PC-9 (cell line): ENCODE results near the gene SERPINI1. TPM values are rescaled to one million over a fixed set of nuclear protein-coding genes. Genes with fewer than 3 reads are reported as not detected.

ENCODE experiments used
- BruUV-seq: library from RNA; stranded (reverse); fragments of 400-500 nt; replicated peaks from 2 replicates; lab custom pipeline; 2021; lab: Mats Ljungman, UMichigan
- CTCF ChIA-PET: fragments of 300-600 bp; sonication (Branson Sonifier 250); formaldehyde crosslinking; loops from one replicate; lab custom pipeline; 2022; ENCODE audit warnings: antibody characterized with exemption; lab: Charles Lee
- POLR2A ChIA-PET: fragments of 300-600 bp; sonication (Branson Sonifier 250); formaldehyde crosslinking; loops from one replicate; lab custom pipeline; 2022; ENCODE audit warnings: antibody characterized with exemption; ENCODE audit not compliant: unreplicated experiment; lab: Charles Lee
- DNase-seq, 2 experiments: peaks; one replicate each; pipeline versions ENCODE4 v3.0.0 to v3.0.0-alpha.2; 2015 to 2022; ENCODE audit warnings: mixed read lengths in 1 of 2
- H2AFZ ChIP-seq: fragments of 200-600 bp; sonication (generic); 2 replicates; pipeline ENCODE4 v1.8.1; 2017; ENCODE audit warnings: antibody characterized with exemption
- H3F3A ChIP-seq: fragments of 200-600 bp; sonication (generic); 2 replicates; pipeline ENCODE4 v1.8.1; 2017; ENCODE audit warnings: antibody characterized with exemption, mild to moderate bottlenecking, low read depth; ENCODE audit not compliant: insufficient read depth
- H3K27ac ChIP-seq: fragments of 200-600 bp; sonication (generic); 2 replicates; pipeline ENCODE4 v1.6.1; 2016; ENCODE audit warnings: mixed run types
- H3K27me3 ChIP-seq: fragments of 200-600 bp; sonication (generic); 2 replicates; pipeline ENCODE4 v1.6.1; 2016; ENCODE audit warnings: low read depth, mixed run types; ENCODE audit not compliant: insufficient read depth
- H3K36me3 ChIP-seq: fragments of 200-600 bp; sonication (generic); 2 replicates; pipeline ENCODE4 v1.6.1; 2016; ENCODE audit warnings: low read depth, mixed run types
- H3K4me1 ChIP-seq: fragments of 200-600 bp; sonication (generic); replicated peaks from 2 replicates; pipeline ENCODE4 v1.6.1; 2016; ENCODE audit warnings: mixed run types; ENCODE audit not compliant: insufficient read depth
- H3K4me2 ChIP-seq: fragments of 200-600 bp; sonication (generic); 2 replicates; pipeline ENCODE4 v1.6.1; 2017; ENCODE audit warnings: mixed run types
- H3K4me3 ChIP-seq: fragments of 200-600 bp; sonication (generic); 2 replicates; pipeline ENCODE4 v1.6.1; 2016; ENCODE audit warnings: mixed run types
- H3K79me2 ChIP-seq: fragments of 200-600 bp; sonication (generic); 2 replicates; pipeline ENCODE4 v1.6.1; 2017; ENCODE audit warnings: low read depth, mixed run types
- H3K9me2 ChIP-seq: fragments of 200-600 bp; sonication (generic); 2 replicates; pipeline ENCODE4 v1.8.1; 2017; ENCODE audit warnings: mild to moderate bottlenecking; ENCODE audit not compliant: insufficient read depth
- H3K9me3 ChIP-seq: fragments of 200-600 bp; sonication (generic); 2 replicates; pipeline ENCODE4 v1.8.1; 2016; ENCODE audit warnings: low read depth; ENCODE audit not compliant: insufficient read depth
- H4K20me1 ChIP-seq: fragments of 200-600 bp; sonication (generic); 2 replicates; pipeline ENCODE4 v1.8.1; 2017; ENCODE audit not compliant: insufficient read depth
- EZH2 ChIP-seq: fragments of 200-600 bp; sonication (generic); IDR thresholded peaks from 2 replicates; pipeline ENCODE4 v1.8.0; 2017; ENCODE audit warnings: antibody characterized with exemption, low read depth
- intact Hi-C: fragments of 100-400 bp; cut with micrococcal nuclease; formaldehyde crosslinking; loops from one replicate; pipeline ENCODE4 v1.10.0; 2022; ENCODE audit not compliant: unreplicated experiment
- total RNA-seq: library from RNA; stranded (reverse); gene quantifications from 2 replicates; pipeline ENCODE4 v1.2.3, GENCODE V29; 2021
- TF ChIP-seq, protein P1 (sequence below): fragments of 200-600 bp; sonication (generic); conservative IDR thresholded peaks from 2 replicates; pipeline ENCODE4 v1.6.1; 2017; ENCODE audit warnings: mixed run types, antibody characterized with exemption, mild to moderate bottlenecking, moderate library complexity

The SERPINI1 gene
- total RNA-seq, 1 experiment from 2014 or later, result 2.4 TPM

DNA sequence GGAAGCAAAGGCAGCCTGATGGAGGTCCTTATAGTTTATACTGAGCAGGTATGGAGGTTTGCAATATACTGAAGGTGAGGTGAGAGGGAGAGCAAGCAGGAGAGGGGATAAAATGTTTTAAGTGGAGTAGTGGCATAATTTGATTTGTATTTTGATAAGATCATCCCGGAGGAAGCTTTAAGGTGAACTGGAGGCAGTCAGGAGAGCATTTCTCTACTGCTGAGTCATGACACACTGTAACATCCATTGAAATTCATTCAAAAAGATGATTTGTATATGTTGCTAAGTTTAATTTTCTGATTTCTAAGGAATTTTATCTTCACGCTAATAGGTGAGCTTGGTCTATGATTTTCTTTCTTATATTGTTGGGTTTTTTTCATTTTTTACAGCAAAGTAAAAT lies 81.4 kb downstream of the SERPINI1 start:
- CTCF ChIA-PET, result interaction anchor here (0.6 kb wide), 1 partner anchor 1878 kb away, joined by 7 read pairs; no protein-coding TSS in a partner anchor
- TF ChIP-seq EZH2, result no peak
- TF ChIP-seq, protein P1, sequence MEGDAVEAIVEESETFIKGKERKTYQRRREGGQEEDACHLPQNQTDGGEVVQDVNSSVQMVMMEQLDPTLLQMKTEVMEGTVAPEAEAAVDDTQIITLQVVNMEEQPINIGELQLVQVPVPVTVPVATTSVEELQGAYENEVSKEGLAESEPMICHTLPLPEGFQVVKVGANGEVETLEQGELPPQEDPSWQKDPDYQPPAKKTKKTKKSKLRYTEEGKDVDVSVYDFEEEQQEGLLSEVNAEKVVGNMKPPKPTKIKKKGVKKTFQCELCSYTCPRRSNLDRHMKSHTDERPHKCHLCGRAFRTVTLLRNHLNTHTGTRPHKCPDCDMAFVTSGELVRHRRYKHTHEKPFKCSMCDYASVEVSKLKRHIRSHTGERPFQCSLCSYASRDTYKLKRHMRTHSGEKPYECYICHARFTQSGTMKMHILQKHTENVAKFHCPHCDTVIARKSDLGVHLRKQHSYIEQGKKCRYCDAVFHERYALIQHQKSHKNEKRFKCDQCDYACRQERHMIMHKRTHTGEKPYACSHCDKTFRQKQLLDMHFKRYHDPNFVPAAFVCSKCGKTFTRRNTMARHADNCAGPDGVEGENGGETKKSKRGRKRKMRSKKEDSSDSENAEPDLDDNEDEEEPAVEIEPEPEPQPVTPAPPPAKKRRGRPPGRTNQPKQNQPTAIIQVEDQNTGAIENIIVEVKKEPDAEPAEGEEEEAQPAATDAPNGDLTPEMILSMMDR, result no peak
- H3K4me1 ChIP-seq, result no peaks in the 10 kb centered on the region
- no peak for DNase-seq
- no peaks in the 10 kb centered on the region for H3K79me2 ChIP-seq
- no peak overlapping the region for H3K4me2 ChIP-seq
- POLR2A ChIA-PET, result no interaction called here
- no peak overlapping the region for H2AFZ ChIP-seq
- H4K20me1 ChIP-seq, result no peaks in the 10 kb centered on the region
- H3F3A ChIP-seq, result no peaks in the 10 kb centered on the region
- no peaks in the 10 kb centered on the region for H3K36me3 ChIP-seq
- H3K27ac ChIP-seq, result no peak overlapping the region
- H3K9me2 ChIP-seq, result no peaks in the 10 kb centered on the region
- no peak overlapping the region for H3K4me3 ChIP-seq
- intact Hi-C loops, result no loop called here
- no peaks in the 10 kb centered on the region for H3K27me3 ChIP-seq
- H3K9me3 ChIP-seq, result no peaks in the 10 kb centered on the region
- BruUV-seq, result no TSS peak

DNA sequence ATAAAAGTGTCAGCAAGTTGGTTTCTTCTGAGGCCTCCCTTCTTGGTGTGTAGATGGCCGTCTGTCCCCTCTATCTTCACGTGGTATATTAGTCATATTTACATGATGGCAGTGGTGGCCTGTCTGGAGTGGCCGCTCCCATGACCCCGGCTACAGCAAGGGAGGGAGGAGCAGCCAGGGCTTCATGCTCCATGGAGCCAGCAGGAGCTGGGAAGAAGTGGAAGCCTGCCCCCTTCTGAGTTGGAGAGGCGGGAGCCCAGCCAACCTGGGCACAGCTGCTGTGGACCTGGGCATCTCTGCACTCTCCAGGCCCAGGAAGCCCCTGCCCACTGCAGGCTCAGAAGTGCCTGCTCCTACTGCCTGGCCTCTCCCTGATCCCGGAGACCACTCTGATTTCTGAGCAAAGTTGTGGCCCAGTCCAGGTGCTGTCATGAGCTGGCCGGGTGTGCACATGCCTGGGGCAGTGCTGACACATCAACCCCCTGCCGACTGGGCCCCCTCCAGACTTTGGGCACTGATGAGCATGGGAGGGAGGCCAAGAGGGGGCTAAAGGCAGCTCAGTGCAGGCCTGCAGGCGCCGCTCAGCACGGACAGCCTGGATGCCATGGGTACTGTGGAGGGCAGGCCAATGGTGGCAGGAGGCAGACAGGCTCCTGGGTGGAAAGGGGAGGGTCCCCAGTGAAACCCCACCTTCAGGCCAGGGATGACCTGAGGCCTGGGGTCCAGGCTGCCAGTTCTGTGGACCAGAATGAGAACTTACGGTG lies 84.8 kb downstream of the SERPINI1 start:
- Histone ChIP-seq H2AFZ (no peak overlapping the region), H4K20me1 (no peaks in the 10 kb centered on the region), H3K27me3 (no peaks in the 10 kb centered on the region), H3K4me3 (no peak overlapping the region), H3K36me3 (no peaks in the 10 kb centered on the region), H3K9me3 (no peaks in the 10 kb centered on the region), H3K79me2 (no peaks in the 10 kb centered on the region), H3F3A (no peaks in the 10 kb centered on the region), H3K4me1 (no peaks in the 10 kb centered on the region), H3K9me2 (0 out of 2 replicates have a peak, but pooled peaks cover 2% of the 10 kb centered on the region), H3K4me2 (no peak overlapping the region), H3K27ac (no peak overlapping the region)
- BruUV-seq, result no TSS peak
- TF ChIP-seq, protein P1, result no peak
- no peak for DNase-seq
- intact Hi-C loops, result no loop called here
- CTCF ChIA-PET, result no interaction called here
- POLR2A ChIA-PET, result no interaction called here

DNA sequence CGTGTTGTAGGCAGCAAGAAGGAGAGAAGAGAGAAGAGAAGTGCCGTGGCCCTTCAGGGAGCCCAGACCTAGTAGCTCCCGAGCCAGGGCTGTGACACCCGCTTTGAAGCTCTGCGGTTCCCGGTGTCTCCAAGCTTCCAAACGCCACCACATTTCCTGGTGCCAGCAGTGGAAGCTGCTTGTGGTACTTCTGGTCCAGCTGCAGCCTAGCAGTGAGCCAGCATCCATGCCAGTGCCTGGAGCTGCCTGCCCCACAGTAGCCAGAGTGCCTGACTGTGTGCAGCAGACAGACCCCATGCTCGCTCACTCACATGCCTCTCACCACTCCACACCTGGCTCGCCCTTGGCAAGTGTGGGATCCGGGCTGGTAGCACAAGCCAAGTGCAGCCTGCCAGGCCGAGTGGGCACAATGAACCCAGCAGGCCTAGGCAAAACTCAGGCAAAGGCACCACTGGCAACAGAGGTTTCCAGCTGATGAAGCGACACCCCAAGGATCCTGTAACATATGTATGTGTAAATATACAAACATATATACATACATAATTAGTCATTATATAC lies 85.8 kb downstream of the SERPINI1 start:
- DNase-seq, result no peak
- Histone ChIP-seq H3K27me3 (no peaks in the 10 kb centered on the region), H3K4me2 (no peak overlapping the region), H3K4me3 (no peak overlapping the region), H3K4me1 (no peaks in the 10 kb centered on the region), H3K79me2 (no peaks in the 10 kb centered on the region), H4K20me1 (no peaks in the 10 kb centered on the region), H3F3A (no peaks in the 10 kb centered on the region), H3K36me3 (no peaks in the 10 kb centered on the region), H2AFZ (no peak overlapping the region), H3K9me3 (no peaks in the 10 kb centered on the region), H3K9me2 (0 out of 2 replicates have a peak, but pooled peaks cover 2% of the 10 kb centered on the region), H3K27ac (no peak overlapping the region)
- intact Hi-C loops, result no loop called here
- ChIA-PET POLR2A (no interaction called here), CTCF (no interaction called here)
- TF ChIP-seq EZH2, result no peak
- TF ChIP-seq, protein P1, result no peak
- no TSS peak for BruUV-seq
